ENCODE data around the gene RHOBTB1.

Gene RHOBTB1

DNA sequence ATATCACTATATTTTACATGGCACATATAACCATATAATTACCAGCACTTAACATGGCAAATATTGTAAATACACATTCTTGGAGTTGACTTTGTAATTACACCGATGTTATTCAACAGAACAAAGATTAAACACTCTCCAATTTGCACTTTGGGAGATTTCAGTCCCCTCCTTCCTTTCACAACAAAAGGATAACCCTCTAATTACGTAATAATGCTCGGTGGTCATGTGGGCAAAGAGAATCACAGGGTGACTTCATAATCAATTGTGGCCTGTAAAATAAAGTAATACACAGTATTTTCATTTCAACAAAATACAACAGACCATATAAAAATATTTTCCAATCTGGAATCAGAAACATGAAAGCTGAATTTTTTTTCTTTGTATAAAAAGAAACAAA lies 73.2 kb downstream of the RHOBTB1 start:
- DNase-seq = no peak
- peaks cover 23 to 40% (median 28%) of the 10 kb centered on the region in 3 donors for H3K36me3 ChIP-seq
- H3K27ac ChIP-seq = no peak overlapping the region
- TF ChIP-seq, protein P1, sequence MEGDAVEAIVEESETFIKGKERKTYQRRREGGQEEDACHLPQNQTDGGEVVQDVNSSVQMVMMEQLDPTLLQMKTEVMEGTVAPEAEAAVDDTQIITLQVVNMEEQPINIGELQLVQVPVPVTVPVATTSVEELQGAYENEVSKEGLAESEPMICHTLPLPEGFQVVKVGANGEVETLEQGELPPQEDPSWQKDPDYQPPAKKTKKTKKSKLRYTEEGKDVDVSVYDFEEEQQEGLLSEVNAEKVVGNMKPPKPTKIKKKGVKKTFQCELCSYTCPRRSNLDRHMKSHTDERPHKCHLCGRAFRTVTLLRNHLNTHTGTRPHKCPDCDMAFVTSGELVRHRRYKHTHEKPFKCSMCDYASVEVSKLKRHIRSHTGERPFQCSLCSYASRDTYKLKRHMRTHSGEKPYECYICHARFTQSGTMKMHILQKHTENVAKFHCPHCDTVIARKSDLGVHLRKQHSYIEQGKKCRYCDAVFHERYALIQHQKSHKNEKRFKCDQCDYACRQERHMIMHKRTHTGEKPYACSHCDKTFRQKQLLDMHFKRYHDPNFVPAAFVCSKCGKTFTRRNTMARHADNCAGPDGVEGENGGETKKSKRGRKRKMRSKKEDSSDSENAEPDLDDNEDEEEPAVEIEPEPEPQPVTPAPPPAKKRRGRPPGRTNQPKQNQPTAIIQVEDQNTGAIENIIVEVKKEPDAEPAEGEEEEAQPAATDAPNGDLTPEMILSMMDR (IDR thresholded peaks at IDR 0.05) = no peak
- no peaks in the 10 kb centered on the region for H3K27me3 ChIP-seq
- no peak overlapping the region for H3K4me3 ChIP-seq
- intact Hi-C loops (cut with DNase I; ENCODE audit: low total_unique reads) = no loop called here
- no peaks in the 10 kb centered on the region for H3K9me3 ChIP-seq
- peaks cover 0 to 7% (median under 1%) of the 10 kb centered on the region in 4 donors for H3K4me1 ChIP-seq

DNA sequence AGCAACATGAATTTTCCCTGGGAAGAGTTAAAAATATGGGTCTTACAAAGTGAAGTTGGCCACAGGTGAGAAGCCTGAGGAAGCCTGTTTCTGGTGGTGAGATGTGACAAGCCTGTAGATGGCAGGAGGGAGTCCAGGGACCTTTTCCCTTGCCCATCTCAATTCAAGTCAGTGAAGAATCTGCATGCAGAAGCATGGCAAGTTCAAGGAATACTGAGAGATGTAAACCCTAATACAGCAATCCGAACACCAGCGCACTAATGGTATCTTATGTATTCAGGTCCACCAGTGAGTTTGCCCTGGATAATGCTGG lies 73.6 kb downstream of the RHOBTB1 start:
- no peaks in the 10 kb centered on the region for H3K27me3 ChIP-seq
- TF ChIP-seq, protein P1 (IDR thresholded peaks at IDR 0.05) = no peak
- DNase-seq = no peak
- H3K27ac ChIP-seq = no peak overlapping the region
- H3K4me3 ChIP-seq = no peak overlapping the region
- intact Hi-C loops (cut with DNase I; ENCODE audit: low total_unique reads) = no loop called here
- H3K4me1 ChIP-seq = peaks cover 0 to 2% (median 0%) of the 10 kb centered on the region in 4 donors
- peaks cover 23 to 40% (median 28%) of the 10 kb centered on the region in 3 donors for H3K36me3 ChIP-seq
- no peaks in the 10 kb centered on the region for H3K9me3 ChIP-seq

DNA sequence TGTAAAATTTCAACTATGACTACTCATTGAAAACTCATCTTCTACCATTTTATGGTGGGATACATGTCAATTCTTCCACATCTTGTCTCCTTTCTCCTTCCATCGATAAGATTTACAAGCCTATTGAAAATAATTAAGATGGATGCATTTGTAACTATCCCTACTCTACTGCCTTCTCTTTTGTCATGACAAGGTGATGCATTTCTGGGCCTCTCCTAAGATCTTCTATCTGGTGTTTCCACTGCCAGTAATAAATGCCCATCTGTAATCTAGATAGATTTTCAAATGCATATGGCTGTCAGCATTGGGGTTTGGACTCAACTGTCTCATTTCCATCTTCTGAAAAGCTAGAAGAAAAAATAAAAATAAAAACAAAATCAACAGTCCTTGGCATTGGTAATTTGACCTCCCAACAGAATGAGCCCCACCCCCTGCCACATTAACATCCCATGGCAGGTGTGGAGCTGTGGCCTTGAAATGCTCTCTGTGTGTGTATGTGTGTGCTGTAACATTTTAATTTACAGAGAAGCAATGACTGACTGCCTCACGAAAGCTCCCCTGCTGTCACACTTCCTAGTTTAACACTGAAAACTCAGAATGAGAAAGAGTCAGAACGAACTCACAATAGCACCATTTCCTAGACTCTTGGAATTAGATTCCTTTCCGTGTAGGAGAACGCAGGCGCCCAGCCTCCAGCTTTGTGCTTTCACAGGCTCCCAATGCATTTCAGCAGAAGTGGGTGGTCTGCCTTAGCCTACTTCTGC lies 74.2 kb downstream of the RHOBTB1 start:
- intact Hi-C loops (cut with DNase I; ENCODE audit: low total_unique reads) = no loop called here
- no peaks in the 10 kb centered on the region for H3K4me1 ChIP-seq
- no peak for DNase-seq
- H3K4me3 ChIP-seq = no peak overlapping the region
- no peaks in the 10 kb centered on the region for H3K27me3 ChIP-seq
- TF ChIP-seq, protein P1 (IDR thresholded peaks at IDR 0.05) = no peak
- no peaks in the 10 kb centered on the region for H3K9me3 ChIP-seq
- H3K36me3 ChIP-seq = peaks cover 23 to 40% (median 28%) of the 10 kb centered on the region in 3 donors
- no peak overlapping the region for H3K27ac ChIP-seq

DNA sequence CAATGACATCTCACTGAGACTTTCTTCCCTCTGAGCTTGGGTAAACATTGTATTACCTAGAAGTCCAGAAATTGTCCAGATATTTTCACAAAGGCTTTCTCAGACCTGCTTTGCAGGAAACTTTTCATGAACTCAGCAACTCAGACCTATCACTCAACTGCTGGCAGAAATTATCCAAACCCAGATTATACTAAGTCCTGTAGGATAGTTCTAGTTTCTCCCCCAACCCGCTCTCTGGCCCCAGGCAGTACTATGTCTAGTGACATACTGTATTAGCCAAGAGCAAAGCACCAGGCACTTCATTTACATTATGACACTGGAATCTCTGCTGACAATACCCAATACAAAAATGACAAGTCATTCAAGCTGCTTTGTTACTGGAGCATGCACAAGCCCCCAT lies 75.0 kb downstream of the RHOBTB1 start:
- TF ChIP-seq, protein P1 (IDR thresholded peaks at IDR 0.05) = no peak
- DNase-seq = no peak
- Histone ChIP-seq H3K9me3 (no peaks in the 10 kb centered on the region), H3K27me3 (no peaks in the 10 kb centered on the region), H3K4me1 (no peaks in the 10 kb centered on the region), H3K4me3 (no peak overlapping the region), H3K36me3 (peaks cover 23 to 38% (median 24%) of the 10 kb centered on the region in 3 donors), H3K27ac (no peak overlapping the region)
- intact Hi-C loops (cut with DNase I; ENCODE audit: low total_unique reads) = no loop called here

DNA sequence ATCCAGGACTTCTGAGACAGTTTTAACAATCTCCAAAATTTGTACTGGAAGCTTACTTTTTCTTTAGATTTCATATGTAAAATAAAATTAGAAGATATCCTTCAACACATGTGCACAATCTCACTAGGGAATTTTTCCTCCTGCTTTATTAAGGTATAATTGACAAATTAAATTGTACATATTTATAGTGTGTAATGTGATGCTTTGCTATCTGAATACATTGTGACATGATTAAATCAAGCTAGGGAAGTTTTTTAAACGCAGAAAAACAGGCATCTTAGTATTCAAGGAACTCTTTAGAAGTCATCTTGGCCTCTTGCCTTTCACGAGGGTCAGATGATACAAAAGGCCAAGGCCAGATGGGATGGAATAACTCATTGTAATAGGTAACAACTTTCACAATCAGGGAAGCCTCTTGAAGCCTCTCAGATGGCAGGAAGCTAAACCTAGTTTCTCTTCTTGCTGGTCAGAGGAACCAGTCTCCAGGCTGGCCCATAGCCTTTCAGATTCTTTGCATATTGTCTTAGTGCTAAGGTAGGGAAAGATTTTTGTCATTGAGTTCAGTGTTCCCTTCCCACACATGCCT lies 78.7 kb downstream of the RHOBTB1 start:
- Histone ChIP-seq H3K4me1 (no peaks in the 10 kb centered on the region), H3K9me3 (no peaks in the 10 kb centered on the region), H3K4me3 (no peak overlapping the region), H3K27ac (no peak overlapping the region), H3K27me3 (no peaks in the 10 kb centered on the region), H3K36me3 (peaks cover 7 to 11% (median 8%) of the 10 kb centered on the region in 3 donors)
- intact Hi-C loops (cut with DNase I; ENCODE audit: low total_unique reads) = no loop called here
- TF ChIP-seq, protein P1 (IDR thresholded peaks at IDR 0.05) = no peak
- no peak for DNase-seq

Data from tibial artery (tissue), 4 donors.